ENCODE results near the gene JMJD1C. TPM values are rescaled to one million over a fixed set of nuclear protein-coding genes. Genes with fewer than 3 reads are reported as not detected.
A peak's percentile ranks its signal among the peaks of the same experiment; 100 is the strongest.
"Not testable (repeated sequence)": the region's sequence is repeated elsewhere in the genome, so short reads cannot be mapped to it uniquely, and the experiment has no call there.

JMJD1C gene
- total RNA-seq, 1 donor: 572 TPM

- Histone ChIP-seq H3K4me1 (ENCODE audit: insufficient read depth, low read length) (peaks cover 21% of the 10 kb centered on the region), H3K9me3 (ENCODE audit: low read depth, low read length) (no peaks in the 10 kb centered on the region), H3K27me3 (ENCODE audit: insufficient read depth, low read length) (no peaks in the 10 kb centered on the region), H3K4me3 (ENCODE audit: low read length) (no peak overlapping the region)
These were observed 310.3 kb downstream of the JMJD1C start for GRCh38 chr10:63155388-63156020.

DNA sequence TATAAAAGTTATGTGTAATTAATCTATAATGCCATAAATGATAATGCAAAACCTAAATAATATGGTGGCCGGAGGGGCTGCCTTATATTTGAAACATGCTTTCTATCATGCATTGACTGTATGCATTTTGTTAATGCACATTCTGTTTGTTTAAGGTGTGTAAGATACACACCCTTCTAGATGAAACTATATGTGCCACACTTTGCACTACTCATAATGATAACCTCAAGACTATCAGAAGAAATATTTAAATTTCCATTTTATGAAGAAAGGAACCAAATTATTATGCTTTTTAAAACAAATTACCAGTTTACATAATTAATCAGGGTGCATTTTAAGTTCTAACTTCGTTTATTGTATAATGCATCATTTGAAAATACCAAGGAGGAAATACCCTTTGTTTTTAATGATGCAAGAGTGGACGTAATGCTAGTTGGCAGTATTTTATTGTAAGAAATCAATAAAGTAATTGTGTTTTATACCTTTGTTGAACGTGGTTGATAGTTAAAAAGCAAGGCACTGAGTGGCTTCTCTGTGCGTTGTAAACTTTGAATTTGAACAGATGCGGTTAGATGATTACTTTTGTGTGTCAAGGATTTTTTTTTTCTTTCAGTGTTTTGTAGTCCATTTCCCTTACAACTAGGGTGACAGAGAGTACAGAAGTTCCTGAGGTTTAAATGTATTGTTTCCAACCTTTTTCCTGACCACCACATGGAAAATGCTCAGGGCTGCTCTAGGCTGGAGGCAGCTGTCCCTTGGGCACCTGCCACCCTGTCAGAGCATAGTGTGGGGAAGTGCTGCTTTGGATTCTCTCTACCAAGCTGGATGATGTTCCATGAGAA is 311.0 kb downstream of the JMJD1C start:
- Histone ChIP-seq H3K9me3 (ENCODE audit: low read depth, low read length) (no peaks in the 10 kb centered on the region), H3K4me1 (ENCODE audit: insufficient read depth, low read length) (peaks cover 21% of the 10 kb centered on the region), H3K4me3 (ENCODE audit: low read length) (no peak overlapping the region), H3K27me3 (ENCODE audit: insufficient read depth, low read length) (no peaks in the 10 kb centered on the region)

GRCh38 chr10:63153868-63154545 is 311.8 kb downstream of the JMJD1C start:
- not testable (repeated sequence) for H3K4me3 ChIP-seq (ENCODE audit: low read length); H3K9me3 ChIP-seq (ENCODE audit: low read depth, low read length); H3K27me3 ChIP-seq (ENCODE audit: insufficient read depth, low read length)
- peaks cover 21% of the 10 kb centered on the region for H3K4me1 ChIP-seq (ENCODE audit: insufficient read depth, low read length)

DNA sequence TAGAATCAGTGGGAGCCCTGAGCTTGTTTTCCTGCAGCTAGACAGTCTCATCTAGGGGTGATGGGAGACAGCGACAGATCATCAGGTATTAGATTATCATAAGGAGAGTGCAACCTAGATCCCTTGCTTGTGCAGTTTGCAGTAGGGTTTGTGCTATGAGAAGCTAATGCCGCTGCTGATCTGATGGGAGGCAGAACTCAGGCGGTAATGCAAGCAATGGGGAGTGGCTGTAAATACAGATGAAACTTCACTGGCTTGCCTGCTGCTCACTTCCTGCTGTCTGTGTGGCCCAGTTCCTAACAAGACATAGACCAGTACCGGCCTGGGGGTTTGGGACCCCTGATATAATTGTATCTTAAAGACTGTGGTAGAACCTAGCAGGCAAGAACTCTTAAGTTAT is 315.0 kb downstream of the JMJD1C start:
- Histone ChIP-seq H3K4me3 (ENCODE audit: low read length) (no peak overlapping the region), H3K9me3 (ENCODE audit: low read depth, low read length) (no peaks in the 10 kb centered on the region), H3K27me3 (ENCODE audit: insufficient read depth, low read length) (no peaks in the 10 kb centered on the region), H3K4me1 (ENCODE audit: insufficient read depth, low read length) (peaks cover 15% of the 10 kb centered on the region)

- Histone ChIP-seq H3K4me1 (ENCODE audit: insufficient read depth, low read length) (peaks cover 24% of the 10 kb centered on the region), H3K4me3 (ENCODE audit: low read length) (no peak overlapping the region), H3K27me3 (ENCODE audit: insufficient read depth, low read length) (no peaks in the 10 kb centered on the region), H3K9me3 (ENCODE audit: low read depth, low read length) (no peaks in the 10 kb centered on the region)
These were observed 319.3 kb downstream of the JMJD1C start for GRCh38 chr10:63146503-63146902.

- Histone ChIP-seq H3K27me3 (ENCODE audit: insufficient read depth, low read length) (no peaks in the 10 kb centered on the region), H3K4me1 (ENCODE audit: insufficient read depth, low read length) (peaks cover 27% of the 10 kb centered on the region), H3K4me3 (ENCODE audit: low read length) (no peak overlapping the region), H3K9me3 (ENCODE audit: low read depth, low read length) (no peaks in the 10 kb centered on the region)
These were observed 320.0 kb downstream of the JMJD1C start for GRCh38 chr10:63145782-63146181.

DNA sequence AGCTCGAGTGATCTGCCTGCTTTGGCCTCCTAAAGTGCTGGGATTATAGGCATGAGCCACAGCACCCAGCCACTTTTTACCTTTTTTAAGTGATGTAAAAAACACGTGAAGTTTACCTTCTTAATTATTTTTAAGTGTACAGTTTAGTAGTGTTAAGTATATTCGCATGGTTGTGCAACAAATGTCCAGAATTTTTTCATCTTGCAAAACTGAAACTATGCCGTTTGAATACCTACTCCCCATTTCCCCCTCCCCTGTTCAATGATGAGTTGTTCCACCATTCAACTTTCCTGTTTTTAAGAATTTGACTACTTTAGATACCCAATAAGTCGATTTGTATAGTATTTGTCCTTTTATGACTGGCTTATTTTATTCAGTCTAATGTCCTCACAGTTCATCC is 321.8 kb downstream of the JMJD1C start:
- H3K9me3 ChIP-seq (ENCODE audit: low read depth, low read length): no peaks in the 10 kb centered on the region
- no peak overlapping the region for H3K4me3 ChIP-seq (ENCODE audit: low read length)
- no peaks in the 10 kb centered on the region for H3K27me3 ChIP-seq (ENCODE audit: insufficient read depth, low read length)
- H3K4me1 ChIP-seq (ENCODE audit: insufficient read depth, low read length): peaks cover 30% of the 10 kb centered on the region

- H3K4me3 ChIP-seq (ENCODE audit: low read length): no peak overlapping the region
- no peaks in the 10 kb centered on the region for H3K9me3 ChIP-seq (ENCODE audit: low read depth, low read length)
These were observed 323.6 kb downstream of the JMJD1C start for GRCh38 chr10:63142136-63142535.

GRCh38 chr10:63140077-63140476 is 325.7 kb downstream of the JMJD1C start:
- no peaks in the 10 kb centered on the region for H3K27me3 ChIP-seq (ENCODE audit: insufficient read depth, low read length)
- H3K4me1 ChIP-seq (ENCODE audit: insufficient read depth, low read length): peaks cover 59% of the 10 kb centered on the region
- no peak overlapping the region for H3K4me3 ChIP-seq (ENCODE audit: low read length)
- no peaks in the 10 kb centered on the region for H3K9me3 ChIP-seq (ENCODE audit: low read depth, low read length)

More at GRCh38 chr10:63142136-63142535, 323.6 kb downstream of the JMJD1C start:
- peaks cover 45% of the 10 kb centered on the region for H3K4me1 ChIP-seq (ENCODE audit: insufficient read depth, low read length)
- no peaks in the 10 kb centered on the region for H3K27me3 ChIP-seq (ENCODE audit: insufficient read depth, low read length)

DNA sequence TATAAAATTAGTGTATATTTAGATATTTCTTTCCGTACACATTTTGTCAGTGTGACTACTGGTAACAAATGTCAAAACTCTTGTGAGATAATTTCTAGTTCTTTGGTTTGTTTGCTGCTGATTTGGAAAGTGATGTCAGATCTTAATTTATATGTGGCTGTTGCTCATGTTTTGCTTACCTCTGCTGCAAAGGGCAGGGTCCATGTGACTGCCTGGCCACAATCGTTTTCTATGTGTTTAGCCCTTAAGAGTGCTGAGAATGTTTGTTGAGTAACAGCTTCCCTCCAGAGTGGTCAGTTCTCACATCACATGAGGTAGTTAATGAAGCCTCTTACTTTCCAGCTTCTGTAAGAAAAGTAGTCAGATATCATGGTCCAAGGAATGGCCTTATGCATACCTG is 328.5 kb downstream of the JMJD1C start:
- H3K4me1 ChIP-seq (ENCODE audit: insufficient read depth, low read length): peaks cover 57% of the 10 kb centered on the region
- no peaks in the 10 kb centered on the region for H3K9me3 ChIP-seq (ENCODE audit: low read depth, low read length)
- no peak overlapping the region for H3K4me3 ChIP-seq (ENCODE audit: low read length)
- H3K27me3 ChIP-seq (ENCODE audit: insufficient read depth, low read length): no peaks in the 10 kb centered on the region

DNA sequence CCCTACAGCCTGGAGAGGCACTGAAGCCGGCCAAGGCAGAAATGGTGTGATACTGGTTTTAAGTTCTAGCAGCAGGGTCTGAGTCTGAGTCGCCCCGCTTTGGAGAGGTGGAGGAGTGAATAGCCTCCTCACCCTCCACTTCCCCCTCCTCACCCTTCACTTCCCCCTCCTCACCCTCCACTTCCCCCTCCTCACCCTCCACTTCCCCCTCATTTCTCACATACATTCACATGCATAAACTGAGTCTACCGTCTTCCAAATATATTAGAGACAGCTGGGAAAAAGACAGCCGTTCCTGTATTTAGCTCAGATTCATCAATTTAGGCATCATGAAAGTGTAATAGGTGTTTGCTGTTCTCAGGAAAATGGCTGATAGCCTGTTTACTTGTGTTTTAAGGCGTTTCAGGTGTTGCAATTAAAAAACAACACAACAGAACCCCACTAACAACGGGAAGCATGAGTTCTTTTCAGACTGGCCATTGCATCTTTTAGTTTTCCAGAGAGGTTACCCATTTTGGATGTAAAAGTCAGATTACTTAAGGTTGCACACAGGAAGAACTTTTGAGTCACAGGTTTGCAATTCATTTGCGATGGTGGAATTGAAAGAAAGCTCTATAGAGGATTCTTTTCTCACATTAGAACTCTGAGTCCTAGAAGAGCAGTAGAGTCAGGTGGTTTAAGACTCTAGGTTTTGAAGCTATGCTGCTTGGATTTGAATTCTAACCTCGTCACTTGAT is 331.8 kb downstream of the JMJD1C start:
- Histone ChIP-seq H3K9me3 (ENCODE audit: low read depth, low read length) (no peaks in the 10 kb centered on the region), H3K4me1 (ENCODE audit: insufficient read depth, low read length) (peaks cover 51% of the 10 kb centered on the region), H3K27me3 (ENCODE audit: insufficient read depth, low read length) (no peaks in the 10 kb centered on the region), H3K4me3 (ENCODE audit: low read length) (peak overlapping the region; percentile 89)

DNA sequence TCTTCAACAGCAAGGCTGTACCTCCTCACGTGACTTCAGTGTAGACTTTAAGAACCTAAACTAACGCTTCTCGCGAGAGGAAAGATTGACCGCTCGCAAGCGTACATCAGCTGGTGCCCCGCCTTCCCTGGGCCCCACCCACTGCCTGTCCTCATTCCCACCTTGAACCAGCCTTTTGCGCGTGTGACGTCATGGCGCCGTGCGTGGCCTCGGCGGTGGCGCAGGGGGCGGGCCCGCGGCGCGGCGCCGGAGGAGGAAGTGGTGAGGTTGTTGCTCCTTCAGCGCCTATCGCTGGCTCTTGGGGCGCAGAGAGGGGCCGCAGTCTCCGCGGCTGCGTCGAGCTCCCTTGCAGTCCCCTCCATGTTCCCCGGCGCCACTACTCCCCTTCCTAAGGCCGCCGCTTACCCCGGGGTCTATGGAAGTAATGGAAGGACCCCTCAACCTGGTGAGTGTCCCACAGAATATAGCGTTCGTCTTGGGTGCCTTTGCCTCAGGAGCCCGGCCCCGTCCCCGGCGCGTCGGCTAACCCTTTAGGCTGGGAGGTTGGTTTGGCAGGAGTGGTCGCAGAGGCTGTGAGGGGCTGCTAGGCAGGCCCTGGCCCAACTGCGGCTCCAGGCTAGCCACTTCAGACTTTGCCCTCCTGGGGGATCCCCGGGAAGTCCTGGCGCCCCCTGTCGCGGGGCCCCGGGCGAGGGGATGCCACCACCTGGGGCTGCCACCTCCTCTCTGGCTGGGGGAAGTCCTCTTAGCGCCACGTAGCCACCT is 332.5 kb downstream of the JMJD1C start, which contains the start of gene NRBF2:
Gene NRBF2 (plus strand): TSS at position 273 of the 765 bp plus-strand sequence. CDS start 143 bp downstream, at position 416.
- Histone ChIP-seq H3K9me3 (ENCODE audit: low read depth, low read length) (no peaks in the 10 kb centered on the region), H3K4me1 (ENCODE audit: insufficient read depth, low read length) (peaks cover 46% of the 10 kb centered on the region), H3K27me3 (ENCODE audit: insufficient read depth, low read length) (no peaks in the 10 kb centered on the region), H3K4me3 (ENCODE audit: low read length) (peak within 1 kb of the TSS; percentile 89)

GRCh38 chr10:63132651-63133055 is 333.1 kb downstream of the JMJD1C start:
- H3K4me3 ChIP-seq (ENCODE audit: low read length): no peak overlapping the region
- H3K27me3 ChIP-seq (ENCODE audit: insufficient read depth, low read length): no peaks in the 10 kb centered on the region
- no peaks in the 10 kb centered on the region for H3K9me3 ChIP-seq (ENCODE audit: low read depth, low read length)
- H3K4me1 ChIP-seq (ENCODE audit: insufficient read depth, low read length): peaks cover 41% of the 10 kb centered on the region

GRCh38 chr10:63129888-63130287 is 335.9 kb downstream of the JMJD1C start:
- H3K4me1 ChIP-seq (ENCODE audit: insufficient read depth, low read length): peaks cover 14% of the 10 kb centered on the region
- no peaks in the 10 kb centered on the region for H3K27me3 ChIP-seq (ENCODE audit: insufficient read depth, low read length)
- no peaks in the 10 kb centered on the region for H3K9me3 ChIP-seq (ENCODE audit: low read depth, low read length)
- H3K4me3 ChIP-seq (ENCODE audit: low read length): no peak overlapping the region
